Choroid plexus epithelial cell (primary cell): Measurements from ENCODE around the gene ANXA2.

Experiments
- DNase-seq: peaks from one replicate; pipeline ENCODE4 v3.0.0-alpha.2; 2010; ENCODE audit warnings: low read depth
- H3K4me3 ChIP-seq: 2 replicates; pipeline ENCODE4 v1.5.1; 2011; ENCODE audit warnings: low read depth, mild to moderate bottlenecking, control low read depth, low read length, moderate library complexity
- TF ChIP-seq, protein P1 (sequence below): conservative IDR thresholded peaks from 2 replicates; pipeline ENCODE4 v1.5.1; 2011; ENCODE audit warnings: low read depth, mild to moderate bottlenecking, control low read depth, inconsistent platforms, low read length, moderate library complexity

ANXA2 gene

DNA sequence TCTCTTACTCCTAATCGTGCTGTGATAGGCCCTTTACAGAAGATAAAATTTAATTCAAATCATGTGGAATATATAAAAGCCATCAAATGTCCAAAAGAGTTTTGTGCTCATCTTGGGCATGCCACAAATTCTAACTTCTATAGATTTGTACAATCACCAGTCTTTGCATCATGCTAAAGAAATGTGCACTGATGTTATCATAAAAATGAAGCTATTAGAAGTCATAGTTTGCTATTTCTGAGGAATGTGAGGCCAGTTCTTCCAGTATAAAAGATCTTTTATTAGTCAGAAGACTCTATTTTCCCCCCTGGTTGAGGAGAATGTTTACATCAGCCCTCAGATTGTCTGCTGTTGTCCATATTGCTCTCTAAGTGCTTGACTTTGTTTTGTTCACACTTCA is 2.1 kb upstream of the ANXA2 start:
- DNase-seq = peak; percentile 77

DNA sequence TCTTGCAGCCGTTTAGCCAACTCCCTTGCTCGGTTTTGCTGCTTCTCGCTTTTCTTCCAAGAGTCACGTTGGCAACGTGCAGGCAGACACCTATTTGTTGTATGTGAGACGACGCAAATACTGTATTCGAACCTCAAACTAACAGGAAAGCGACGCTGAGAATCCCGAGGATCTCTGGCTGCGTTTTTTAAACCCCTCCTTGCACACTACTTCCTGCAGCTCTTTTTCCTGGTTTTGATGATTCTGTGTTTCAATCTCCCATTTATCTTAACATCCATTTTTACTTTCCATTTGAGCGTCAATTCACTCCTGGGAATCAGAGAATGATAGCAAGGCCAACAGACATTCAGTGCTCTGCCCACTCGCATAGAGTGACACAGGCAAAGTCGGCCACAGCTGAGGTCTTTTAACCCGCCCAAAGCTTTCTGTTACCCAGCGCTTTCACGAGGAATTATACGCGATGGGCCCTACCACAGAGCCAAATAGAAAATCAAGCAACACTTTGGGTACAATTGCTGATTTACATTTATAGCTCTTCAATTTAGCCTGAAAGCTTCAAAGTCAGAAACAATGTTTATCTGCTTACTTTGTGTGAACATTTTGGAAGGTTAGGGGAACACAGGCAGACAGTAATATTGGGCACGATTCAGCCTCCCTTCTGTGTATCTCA is 1.6 kb upstream of the ANXA2 start:
- peak overlapping the region; percentile 95 for H3K4me3 ChIP-seq
- DNase-seq = no peak
- TF ChIP-seq, protein P1, sequence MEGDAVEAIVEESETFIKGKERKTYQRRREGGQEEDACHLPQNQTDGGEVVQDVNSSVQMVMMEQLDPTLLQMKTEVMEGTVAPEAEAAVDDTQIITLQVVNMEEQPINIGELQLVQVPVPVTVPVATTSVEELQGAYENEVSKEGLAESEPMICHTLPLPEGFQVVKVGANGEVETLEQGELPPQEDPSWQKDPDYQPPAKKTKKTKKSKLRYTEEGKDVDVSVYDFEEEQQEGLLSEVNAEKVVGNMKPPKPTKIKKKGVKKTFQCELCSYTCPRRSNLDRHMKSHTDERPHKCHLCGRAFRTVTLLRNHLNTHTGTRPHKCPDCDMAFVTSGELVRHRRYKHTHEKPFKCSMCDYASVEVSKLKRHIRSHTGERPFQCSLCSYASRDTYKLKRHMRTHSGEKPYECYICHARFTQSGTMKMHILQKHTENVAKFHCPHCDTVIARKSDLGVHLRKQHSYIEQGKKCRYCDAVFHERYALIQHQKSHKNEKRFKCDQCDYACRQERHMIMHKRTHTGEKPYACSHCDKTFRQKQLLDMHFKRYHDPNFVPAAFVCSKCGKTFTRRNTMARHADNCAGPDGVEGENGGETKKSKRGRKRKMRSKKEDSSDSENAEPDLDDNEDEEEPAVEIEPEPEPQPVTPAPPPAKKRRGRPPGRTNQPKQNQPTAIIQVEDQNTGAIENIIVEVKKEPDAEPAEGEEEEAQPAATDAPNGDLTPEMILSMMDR = no peak

More for the DNA sequence above, 2.1 kb upstream of the ANXA2 start:
- TF ChIP-seq, protein P1 = no peak
- H3K4me3 ChIP-seq = no peak overlapping the region

DNA sequence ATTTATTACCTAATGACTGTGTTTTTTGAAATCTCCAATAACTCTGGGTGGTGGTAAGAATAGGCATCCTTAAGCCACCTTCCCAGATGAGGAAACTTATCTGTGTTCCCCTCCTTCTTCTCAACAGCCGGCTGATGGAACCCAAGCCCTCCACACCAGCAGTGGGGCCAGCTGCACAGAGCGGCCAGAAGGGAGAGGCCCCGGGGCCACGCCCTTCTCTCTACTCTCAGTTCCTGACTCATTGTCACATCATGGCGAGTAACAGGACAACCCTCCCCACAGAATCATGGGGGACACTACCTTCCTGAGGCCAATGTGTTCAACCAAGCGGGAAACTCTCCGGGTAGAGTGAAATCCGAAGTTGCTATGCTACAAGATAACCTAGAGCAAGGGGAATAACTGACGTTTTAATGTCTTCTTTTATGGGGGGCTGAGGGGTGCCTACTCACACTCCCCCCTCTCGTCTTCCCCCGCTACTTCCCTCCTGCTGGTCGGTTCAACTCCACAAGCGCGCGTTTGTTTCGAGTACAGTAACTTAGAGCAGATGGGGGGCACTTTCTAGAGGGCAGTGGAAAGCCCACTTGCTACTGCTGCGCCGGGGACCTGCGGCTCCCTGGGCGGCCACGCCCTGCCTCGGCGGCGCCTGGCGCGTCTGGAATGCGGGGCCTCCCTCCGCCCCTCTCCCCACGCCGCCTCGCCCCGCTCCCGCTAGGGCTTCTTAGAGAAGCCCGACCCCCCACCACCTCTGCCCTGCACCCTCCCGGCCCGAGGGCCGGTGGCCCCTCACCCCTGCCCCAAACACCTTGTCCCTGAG is 621 bp downstream of the ANXA2 start:
- peak overlapping the region; percentile 95 for H3K4me3 ChIP-seq
- DNase-seq = peak; percentile 71
- TF ChIP-seq, protein P1 = no peak

DNA sequence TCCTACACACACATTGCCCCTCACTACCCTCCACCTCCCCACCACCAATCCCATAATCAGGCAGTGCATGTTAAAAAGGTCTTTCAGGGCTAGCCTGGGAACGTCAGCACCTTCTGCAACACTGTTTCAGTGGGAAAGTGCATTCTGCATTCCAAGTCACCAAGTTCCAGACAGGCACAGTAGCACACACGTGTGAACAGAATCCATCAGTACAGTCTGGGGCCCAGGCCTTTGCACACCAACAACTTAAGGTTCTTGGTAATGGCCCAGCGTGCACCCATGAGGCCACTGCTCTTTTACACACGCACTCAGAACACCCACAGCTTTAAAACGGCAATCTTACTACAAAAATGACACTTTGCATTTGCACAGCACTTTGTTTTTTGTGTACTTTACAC is 1.2 kb downstream of the ANXA2 start:
- no peak for DNase-seq
- TF ChIP-seq, protein P1 = no peak
- H3K4me3 ChIP-seq = peak overlapping the region; percentile 95

DNA sequence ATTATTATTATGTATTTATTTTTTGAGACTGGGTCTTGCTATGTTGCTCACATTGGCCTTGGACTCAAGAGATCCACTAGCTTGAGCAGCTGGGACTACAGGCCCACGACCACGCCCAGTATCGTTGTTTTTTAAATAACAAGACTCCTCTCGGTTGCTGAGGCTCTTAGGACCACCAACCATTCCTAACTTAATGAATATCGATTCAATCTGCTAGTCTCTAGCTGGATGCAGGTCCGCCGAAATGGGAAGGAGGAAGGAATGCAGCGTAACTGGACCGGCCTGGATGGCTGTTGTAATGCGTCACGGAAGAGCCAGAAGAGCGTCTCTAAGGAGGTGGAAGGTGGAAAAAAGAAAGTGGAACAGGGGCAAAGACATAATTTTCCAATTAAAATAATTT is 1.7 kb downstream of the ANXA2 start:
- peak overlapping the region; percentile 95 for H3K4me3 ChIP-seq

DNA sequence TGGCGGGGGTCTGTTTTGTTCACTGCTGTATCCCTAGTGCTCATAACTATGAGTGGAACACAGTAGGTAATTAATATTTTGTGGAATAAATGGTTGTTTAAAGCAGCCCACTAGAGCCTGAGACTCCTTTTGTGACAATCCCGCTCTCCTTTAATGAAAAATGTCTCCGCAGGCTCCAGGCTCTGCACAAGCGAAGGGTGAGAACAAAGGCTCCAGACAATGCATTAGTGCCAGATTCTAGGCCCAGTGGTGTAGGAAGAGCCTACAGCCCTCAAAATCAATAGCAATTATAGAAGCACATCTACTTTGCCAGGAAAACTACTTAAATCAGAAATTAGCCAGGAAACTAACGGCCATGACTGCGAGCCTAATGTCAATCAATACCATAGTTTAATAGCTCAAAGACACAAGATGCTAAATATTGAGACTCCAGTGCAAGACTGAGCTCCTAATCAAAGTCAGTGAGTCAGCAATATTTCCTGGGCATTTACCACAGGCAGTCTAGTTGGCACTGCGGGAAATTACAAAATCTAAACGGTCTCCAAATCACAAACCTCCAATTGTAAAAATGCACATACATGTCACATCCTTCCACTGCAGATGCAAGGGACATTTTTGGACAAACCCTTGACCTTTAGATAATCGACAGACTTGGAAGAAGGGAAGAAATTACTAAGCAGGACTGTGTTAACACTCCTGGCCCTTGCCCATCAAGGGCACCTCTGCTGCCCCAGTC is 2.3 kb downstream of the ANXA2 start:
- TF ChIP-seq, protein P1 = no peak
- peak overlapping the region; percentile 95 for H3K4me3 ChIP-seq
- DNase-seq = peak; percentile 25

More for the DNA sequence above, 1.7 kb downstream of the ANXA2 start:
- TF ChIP-seq, protein P1 = no peak
- DNase-seq = peak; percentile 27
